Spleen (tissue), 11 donors: ENCODE measurements around the gene PPP2R5E. TPM values are rescaled to one million over a fixed set of nuclear protein-coding genes. Genes with fewer than 3 reads are reported as not detected.

Experiments
- DNase-seq: peaks from one replicate; pipeline ENCODE4 v3.0.0-alpha.2; 2020
- H3K27ac ChIP-seq, 8 donors: fragments of 200-600 bp; sonication (generic) in 7 of 8; 1 replicate in 4 of 8; 2 replicates in 4 of 8; pipeline versions ENCODE4 v1.5.0 to v1.8.0; 2016 to 2021; ENCODE audit warnings: inconsistent platforms in 4 of 8, mild to moderate bottlenecking in 4 of 8, moderate library complexity in 1 of 8
- H3K27me3 ChIP-seq, 7 donors: fragments of 200-600 bp; sonication (generic) in 6 of 7; replicated peaks in 1 of 7; 1 replicate in 4 of 7; 2 replicates in 3 of 7; pipeline versions ENCODE4 v1.5.0 to v1.8.0; 2016 to 2021; ENCODE audit warnings: inconsistent platforms in 3 of 7, mild to moderate bottlenecking in 1 of 7
- H3K36me3 ChIP-seq, 6 donors: fragments of 200-600 bp; sonication (generic) in 5 of 6; 1 replicate in 4 of 6; 2 replicates in 2 of 6; pipeline versions ENCODE4 v1.5.0 to v1.8.0; 2016 to 2021; ENCODE audit warnings: inconsistent platforms in 2 of 6
- H3K4me1 ChIP-seq, 6 donors: fragments of 200-600 bp; sonication (generic) in 5 of 6; 1 replicate in 3 of 6; 2 replicates in 3 of 6; pipeline versions ENCODE4 v1.5.0 to v1.8.0; 2016 to 2021; ENCODE audit warnings: inconsistent platforms in 3 of 6
- H3K4me3 ChIP-seq, 8 donors: fragments of 200-600 bp; sonication (generic) in 7 of 8; 1 replicate in 4 of 8; 2 replicates in 4 of 8; pipeline versions ENCODE4 v1.5.0 to v1.8.0; 2016 to 2021; ENCODE audit warnings: inconsistent platforms in 4 of 8, mild to moderate bottlenecking in 4 of 8, moderate library complexity in 2 of 8
- H3K9me3 ChIP-seq, 8 donors: fragments of 200-600 bp; sonication (generic) in 7 of 8; 1 replicate in 4 of 8; 2 replicates in 4 of 8; pipeline versions ENCODE4 v1.5.0 to v1.8.0; 2016 to 2021; ENCODE audit warnings: inconsistent platforms in 4 of 8
- POLR2A ChIP-seq, 3 donors: fragments of 450-650 bp; IDR thresholded peaks; one replicate each; pipeline ENCODE4 v1.5.1; 2017; ENCODE audit warnings: antibody characterized with exemption in 3 of 3, mild to moderate bottlenecking in 1 of 3
- POLR2AphosphoS5 ChIP-seq, 3 donors: sonication (generic); formaldehyde crosslinking; IDR thresholded peaks; one replicate each; pipeline ENCODE4 v1.5.1; 2017; ENCODE audit warnings: antibody characterized with exemption in 3 of 3
- WGBS, 5 donors: extraction: QIAGEN DNeasy Blood & Tissue Kit in 3 of 5; methylation state at CpG; one replicate each; pipeline versions ENCODE4 v1.1.5 to v1.1.7; 2013 to 2018; 5-methylcytosine and 5-hydroxymethylcytosine counted together
- intact Hi-C: fragments of 100-400 bp; cut with DNase I; formaldehyde crosslinking; loops from one replicate; pipeline ENCODE4 v1.15.0; 2023; ENCODE audit warnings: low total_unique reads
- polyA plus RNA-seq, 3 donors: library from polyadenylated mRNA; stranded (reverse); fragments of 200-250 nt; gene quantifications; one replicate each; pipeline ENCODE4 v1.2.1, GENCODE V29; 2013
- total RNA-seq, 7 donors: library from RNA; depleted of rRNA in 3 of 7; stranded (reverse); fragments of >200 nt in 3 of 7; fragmentation: NEBNext Ultra II Directional in 4 of 7; extraction: Animal tissue kit (Norgen Biotek cat#: 25700) in 4 of 7; gene quantifications; one replicate each; pipeline versions ENCODE4 v1.1.0 to v1.2.1, GENCODE V29; 2016 to 2021
- TF ChIP-seq, protein P1 (sequence below), 11 experiments: fragments of 200-600 bp in 7 of 11; fragments of 450-650 bp in 4 of 11; sonication (generic) in 4 of 11; IDR thresholded peaks in 8 of 11; conservative IDR thresholded peaks in 3 of 11; 1 replicate in 7 of 11; 2 replicates in 4 of 11; pipeline versions ENCODE4 v1.4.0 to v1.8.0; 2016 to 2021; ENCODE audit warnings: antibody characterized with exemption in 11 of 11, inconsistent platforms in 4 of 11, mild to moderate bottlenecking in 1 of 11
- donor health status: healthy with polysubstance abuse.
- donor health status: DM: no; HTN: no; CAD: no; lungs with moderate emphysema.
- donor health status: DM: no; HTN: no; CAD: no.
- donor health status: Bipolar disorder and iron deficiency.
- donor health status: healthy.
- donor health status: DM: no; HTN: no; CAD: no.
- donor health status: DM: yes; HTN: yes; CAD: no.

The PPP2R5E gene
- total and polyA plus RNA-seq, 10 donors: 6.1 to 42.3 (median 29.1) TPM

DNA sequence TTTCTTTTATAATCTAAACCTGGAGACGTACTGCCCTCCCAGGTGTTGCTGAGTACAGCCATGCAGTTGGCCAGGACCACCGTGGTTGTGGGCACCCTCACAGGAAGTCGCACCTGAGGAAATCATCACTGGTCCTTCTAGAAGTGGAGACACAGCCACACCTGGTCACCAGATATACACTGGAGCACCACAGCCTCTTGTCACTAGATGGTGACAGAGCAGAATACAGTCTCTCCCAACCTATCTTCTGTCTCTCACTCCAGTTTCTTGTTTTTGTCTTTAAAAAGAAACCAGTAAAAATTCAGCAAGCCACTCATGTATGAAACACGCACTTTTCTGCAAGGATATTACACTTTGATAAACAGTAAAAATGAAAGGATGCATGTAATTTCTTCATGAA, 181.4 kb downstream of the PPP2R5E start:
- 67 to 72% (median 71%) methylated on average over 4 of the region's 4 CpGs for WGBS, 5 donors
- no peak overlapping the region for H3K4me3 ChIP-seq
- no peaks in the 10 kb centered on the region for H3K27me3 ChIP-seq
- H3K9me3 ChIP-seq: peaks cover 0 to 16% (median 10%) of the 10 kb centered on the region in 8 donors
- no peaks in the 10 kb centered on the region for H3K4me1 ChIP-seq
- intact Hi-C loops: no loop called here
- no peak for DNase-seq
- H3K36me3 ChIP-seq: no peaks in the 10 kb centered on the region
- no peak overlapping the region for H3K27ac ChIP-seq
- no peak for TF ChIP-seq POLR2AphosphoS5 (IDR thresholded peaks at IDR 0.05)
- TF ChIP-seq, protein P1, sequence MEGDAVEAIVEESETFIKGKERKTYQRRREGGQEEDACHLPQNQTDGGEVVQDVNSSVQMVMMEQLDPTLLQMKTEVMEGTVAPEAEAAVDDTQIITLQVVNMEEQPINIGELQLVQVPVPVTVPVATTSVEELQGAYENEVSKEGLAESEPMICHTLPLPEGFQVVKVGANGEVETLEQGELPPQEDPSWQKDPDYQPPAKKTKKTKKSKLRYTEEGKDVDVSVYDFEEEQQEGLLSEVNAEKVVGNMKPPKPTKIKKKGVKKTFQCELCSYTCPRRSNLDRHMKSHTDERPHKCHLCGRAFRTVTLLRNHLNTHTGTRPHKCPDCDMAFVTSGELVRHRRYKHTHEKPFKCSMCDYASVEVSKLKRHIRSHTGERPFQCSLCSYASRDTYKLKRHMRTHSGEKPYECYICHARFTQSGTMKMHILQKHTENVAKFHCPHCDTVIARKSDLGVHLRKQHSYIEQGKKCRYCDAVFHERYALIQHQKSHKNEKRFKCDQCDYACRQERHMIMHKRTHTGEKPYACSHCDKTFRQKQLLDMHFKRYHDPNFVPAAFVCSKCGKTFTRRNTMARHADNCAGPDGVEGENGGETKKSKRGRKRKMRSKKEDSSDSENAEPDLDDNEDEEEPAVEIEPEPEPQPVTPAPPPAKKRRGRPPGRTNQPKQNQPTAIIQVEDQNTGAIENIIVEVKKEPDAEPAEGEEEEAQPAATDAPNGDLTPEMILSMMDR (IDR thresholded peaks at IDR 0.05 in 8 of 11, conservative IDR thresholded peaks at IDR 0.05 in 3 of 11): no peak
- no peak for TF ChIP-seq POLR2A (IDR thresholded peaks at IDR 0.05)

- intact Hi-C loops: no loop called here
- 71 to 92% (median 88%) methylated on average over 6 to 7 of the region's 7 CpGs for WGBS, 5 donors
- H3K27ac ChIP-seq: no peak overlapping the region
- H3K36me3 ChIP-seq: no peaks in the 10 kb centered on the region
- no peak overlapping the region for H3K4me3 ChIP-seq
- TF ChIP-seq POLR2AphosphoS5 (IDR thresholded peaks at IDR 0.05): no peak
- TF ChIP-seq POLR2A (IDR thresholded peaks at IDR 0.05): no peak
- TF ChIP-seq, protein P1 (IDR thresholded peaks at IDR 0.05 in 8 of 11, conservative IDR thresholded peaks at IDR 0.05 in 3 of 11): no peak
- H3K27me3 ChIP-seq: no peaks in the 10 kb centered on the region
- no peak for DNase-seq
- H3K4me1 ChIP-seq: no peaks in the 10 kb centered on the region
- no peaks in the 10 kb centered on the region for H3K9me3 ChIP-seq
Measured at GRCh38 chr14:63357841-63358240, 185.3 kb downstream of the PPP2R5E start.

- 58 to 76% (median 72%) methylated on average over 3 of the region's 3 CpGs for WGBS, 5 donors
Measured at GRCh38 chr14:63345826-63346225, 197.4 kb downstream of the PPP2R5E start.

DNA sequence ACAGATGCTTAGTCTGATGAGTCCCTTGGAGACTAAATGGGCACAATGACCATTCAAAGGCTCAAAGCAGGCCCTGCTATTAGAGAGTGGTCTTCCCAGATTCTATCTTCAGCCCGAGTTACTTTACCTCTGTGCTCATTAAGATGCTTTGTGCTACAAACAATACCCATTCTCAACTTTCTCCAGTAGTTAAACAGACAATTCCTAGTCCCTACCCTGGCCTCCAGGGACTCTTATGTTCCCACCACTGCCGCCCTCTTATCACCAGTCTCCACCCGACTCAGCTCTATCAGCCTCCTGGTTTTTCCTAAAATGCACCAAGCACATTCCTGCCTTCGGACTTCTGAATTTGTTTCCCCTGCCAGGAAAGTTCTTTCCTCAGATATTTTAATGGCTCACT, 198.8 kb downstream of the PPP2R5E start:
- DNase-seq: no peak
- Histone ChIP-seq H3K4me1 (no peaks in the 10 kb centered on the region), H3K9me3 (peaks cover 0 to 1% (median 0%) of the 10 kb centered on the region in 8 donors), H3K36me3 (no peaks in the 10 kb centered on the region), H3K27me3 (peaks cover 0 to 6% (median 0%) of the 10 kb centered on the region in 7 donors), H3K27ac (no peak overlapping the region), H3K4me3 (no peak overlapping the region)
- intact Hi-C loops: no loop called here
- TF ChIP-seq POLR2A (IDR thresholded peaks at IDR 0.05): no peak
- TF ChIP-seq POLR2AphosphoS5 (IDR thresholded peaks at IDR 0.05): no peak
- TF ChIP-seq, protein P1 (IDR thresholded peaks at IDR 0.05 in 8 of 11, conservative IDR thresholded peaks at IDR 0.05 in 3 of 11): no peak
- WGBS, 5 donors: 76 to 87% (median 83%) methylated on average over 4 of the region's 4 CpGs

More at GRCh38 chr14:63345826-63346225, 197.4 kb downstream of the PPP2R5E start:
- Histone ChIP-seq H3K27me3 (peaks cover 0 to 6% (median 0%) of the 10 kb centered on the region in 7 donors), H3K4me3 (no peak overlapping the region), H3K4me1 (no peaks in the 10 kb centered on the region), H3K27ac (no peak overlapping the region), H3K36me3 (no peaks in the 10 kb centered on the region), H3K9me3 (no peaks in the 10 kb centered on the region)
- TF ChIP-seq, protein P1 (IDR thresholded peaks at IDR 0.05 in 8 of 11, conservative IDR thresholded peaks at IDR 0.05 in 3 of 11): no peak
- TF ChIP-seq POLR2AphosphoS5 (IDR thresholded peaks at IDR 0.05) (no peak), POLR2A (IDR thresholded peaks at IDR 0.05) (no peak)
- no peak for DNase-seq
- intact Hi-C loops: no loop called here
